PC-3 (cell line): ENCODE results near the gene PDIA4.

Experiments
- CTCF ChIP-seq: fragments of 300-600 bp; sonication (generic); conservative IDR thresholded peaks from 2 replicates; pipeline ENCODE4 v1.5.1; 2017; ENCODE audit warnings: antibody characterized with exemption, low read depth, mild to moderate bottlenecking, low read length
- EZH2 ChIP-seq: fragments of 300-600 bp; sonication (generic); IDR thresholded peaks from one replicate; pipeline ENCODE4 v1.6.1; 2017; ENCODE audit warnings: antibody characterized with exemption, mild to moderate bottlenecking, low read length; ENCODE audit not compliant: unreplicated experiment
- EZH2phosphoT487 ChIP-seq: fragments of 300-600 bp; sonication (generic); IDR thresholded peaks from 2 replicates; pipeline ENCODE4 v1.6.1; 2018; ENCODE audit warnings: mild to moderate bottlenecking, antibody characterized with exemption, low read length, borderline replicate concordance

DNA sequence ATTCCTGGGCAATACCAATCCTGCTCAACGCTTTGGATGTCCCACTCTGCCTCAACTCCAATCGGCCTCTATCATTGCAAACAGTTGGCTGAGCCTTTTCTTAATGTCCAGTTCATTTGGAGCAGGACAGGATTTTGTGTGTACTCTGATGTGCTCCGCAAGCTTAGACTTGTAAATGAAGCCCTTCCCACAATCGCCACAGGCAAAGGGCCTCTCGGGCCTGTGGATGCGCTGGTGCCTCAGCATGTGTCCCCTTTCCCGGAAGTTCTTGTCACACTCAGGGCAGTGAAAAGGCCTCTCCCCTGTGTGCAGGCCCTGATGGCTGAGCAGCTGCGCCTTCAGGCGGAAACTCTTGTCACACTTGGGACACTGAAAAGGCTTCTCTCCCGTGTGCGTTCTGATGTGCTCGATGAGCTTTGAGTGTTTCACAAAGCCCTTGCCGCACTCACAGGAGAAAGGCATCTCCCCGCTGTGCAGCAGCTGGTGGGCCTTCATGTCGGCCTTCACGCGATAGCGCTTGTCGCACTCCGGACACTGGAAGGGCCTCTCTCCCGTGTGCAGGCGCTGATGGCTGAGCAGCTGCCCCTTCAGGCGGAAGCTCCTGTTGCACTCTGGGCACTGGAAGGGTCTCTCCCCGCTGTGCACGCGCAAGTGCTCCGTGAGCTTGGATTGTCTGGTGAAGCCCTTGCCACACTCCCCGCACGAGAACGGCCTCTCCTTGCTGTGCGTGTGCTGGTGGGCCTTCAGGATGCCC lies 42.2 kb upstream of the PDIA4 start:
- TF ChIP-seq CTCF (no peak), EZH2 (no peak), EZH2phosphoT487 (no peak)
